GM21447 (cell line): ENCODE measurements around the gene OSBPL2.

ENCODE experiments used
- ATAC-seq: cut with Tn5 transposase; IDR thresholded peaks from one replicate; pipeline ENCODE4 v1.9.1; 2021; ENCODE audit not compliant: unreplicated experiment

Gene OSBPL2

DNA sequence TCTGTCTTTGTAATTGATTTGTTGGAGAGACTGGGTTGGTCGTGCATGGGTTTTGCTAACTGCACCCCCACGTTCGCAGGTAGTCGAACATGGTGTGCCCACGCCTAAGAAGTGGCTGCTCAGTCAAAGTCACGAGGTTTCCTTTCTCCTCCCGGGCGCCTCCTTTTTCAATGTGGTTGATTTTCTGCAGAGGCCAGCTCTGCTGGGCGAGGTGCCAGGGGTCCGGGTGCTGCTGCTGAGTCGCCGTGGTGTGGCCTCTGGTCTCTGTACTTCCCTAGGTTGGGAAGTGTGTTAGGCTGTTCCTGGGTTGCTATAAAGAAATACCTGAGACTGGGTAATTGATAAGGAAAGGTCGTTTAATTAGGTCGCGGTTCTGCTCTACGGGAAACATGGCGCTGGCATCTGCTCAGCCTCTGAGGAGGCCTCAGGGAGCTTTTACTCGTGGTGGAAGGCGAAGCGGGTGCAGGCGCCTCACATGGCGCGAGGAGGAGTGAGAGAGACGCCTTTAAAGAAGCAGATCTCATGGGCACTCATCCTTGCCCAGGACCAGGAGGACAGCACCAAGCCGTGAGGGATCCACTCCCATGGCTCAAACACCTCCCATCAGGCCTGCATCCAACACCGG lies 14.1 kb downstream of the OSBPL2 start:
- ATAC-seq: no peak

DNA sequence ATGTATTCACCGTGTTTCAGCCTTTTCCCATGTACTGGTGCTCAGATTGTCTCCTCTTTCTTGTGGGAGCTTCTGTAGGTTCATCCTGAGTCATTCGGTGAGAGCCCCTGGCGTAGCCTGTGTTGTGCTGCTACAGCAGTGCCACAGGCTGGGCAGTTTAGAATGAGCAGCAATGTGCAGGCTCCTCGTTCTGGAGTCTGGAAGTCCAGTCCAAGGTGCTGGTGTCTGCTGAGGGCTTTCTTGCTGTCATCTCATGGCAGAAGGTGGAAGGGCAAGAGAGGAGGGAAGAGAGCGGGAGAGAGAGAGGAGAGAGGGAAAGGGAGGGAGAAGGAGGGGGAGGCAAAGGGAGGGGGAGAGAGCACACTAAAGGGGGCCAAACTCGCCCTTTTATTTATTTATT lies 15.1 kb downstream of the OSBPL2 start:
- no peak for ATAC-seq

DNA sequence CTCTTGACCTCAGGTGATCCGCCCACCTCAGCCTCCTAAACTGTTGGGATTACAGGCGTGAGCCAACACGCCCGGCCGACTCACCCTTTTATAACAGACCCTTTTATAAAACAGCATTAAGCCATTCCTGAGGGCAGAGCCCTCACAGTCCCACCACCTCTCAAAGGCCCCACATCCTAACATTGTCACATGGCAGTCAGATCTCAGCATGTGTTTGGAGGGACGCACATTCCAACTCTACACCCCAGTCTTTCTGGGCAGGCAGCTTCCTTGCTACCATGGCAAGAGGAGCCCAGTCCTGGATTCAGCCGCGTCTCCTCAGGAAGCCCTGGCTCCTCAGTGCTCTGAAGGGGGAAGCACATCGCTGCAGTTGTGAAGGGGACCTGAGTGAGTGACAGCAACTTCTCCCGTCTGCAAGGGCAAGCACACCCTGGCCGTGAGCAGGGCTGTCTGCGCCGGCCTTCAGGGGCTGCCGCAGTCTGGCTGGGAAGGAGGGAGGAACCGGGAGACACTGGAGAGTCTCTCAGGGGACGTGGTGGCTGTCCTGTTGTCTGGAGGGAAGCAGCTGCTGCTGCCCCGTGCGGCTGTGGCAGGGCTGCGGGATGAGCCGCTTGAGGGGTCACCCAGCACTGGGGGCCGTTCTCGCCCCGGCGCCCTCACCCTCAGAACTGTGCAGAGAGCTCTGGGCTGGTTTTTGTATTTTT lies 15.9 kb downstream of the OSBPL2 start:
- no peak for ATAC-seq

DNA sequence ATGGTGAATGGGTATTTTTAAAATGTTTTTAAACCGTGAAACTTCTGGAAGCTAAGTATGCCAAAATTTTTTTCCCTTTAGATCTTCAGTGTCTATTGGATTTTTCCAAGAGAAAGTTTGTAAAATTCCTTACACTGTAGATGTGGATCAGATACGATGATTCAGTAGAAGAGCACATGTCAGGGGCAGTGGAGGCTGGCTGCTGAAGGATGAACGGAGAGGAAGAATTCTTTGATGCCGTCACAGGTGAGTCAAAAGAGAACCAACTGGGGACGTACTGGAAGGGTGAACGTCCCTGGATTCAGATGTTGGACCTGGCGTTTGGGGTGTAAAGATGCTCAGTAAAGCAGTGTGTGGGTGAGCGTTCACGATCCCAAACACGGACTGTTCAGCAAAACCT lies 17.7 kb downstream of the OSBPL2 start:
- no peak for ATAC-seq

DNA sequence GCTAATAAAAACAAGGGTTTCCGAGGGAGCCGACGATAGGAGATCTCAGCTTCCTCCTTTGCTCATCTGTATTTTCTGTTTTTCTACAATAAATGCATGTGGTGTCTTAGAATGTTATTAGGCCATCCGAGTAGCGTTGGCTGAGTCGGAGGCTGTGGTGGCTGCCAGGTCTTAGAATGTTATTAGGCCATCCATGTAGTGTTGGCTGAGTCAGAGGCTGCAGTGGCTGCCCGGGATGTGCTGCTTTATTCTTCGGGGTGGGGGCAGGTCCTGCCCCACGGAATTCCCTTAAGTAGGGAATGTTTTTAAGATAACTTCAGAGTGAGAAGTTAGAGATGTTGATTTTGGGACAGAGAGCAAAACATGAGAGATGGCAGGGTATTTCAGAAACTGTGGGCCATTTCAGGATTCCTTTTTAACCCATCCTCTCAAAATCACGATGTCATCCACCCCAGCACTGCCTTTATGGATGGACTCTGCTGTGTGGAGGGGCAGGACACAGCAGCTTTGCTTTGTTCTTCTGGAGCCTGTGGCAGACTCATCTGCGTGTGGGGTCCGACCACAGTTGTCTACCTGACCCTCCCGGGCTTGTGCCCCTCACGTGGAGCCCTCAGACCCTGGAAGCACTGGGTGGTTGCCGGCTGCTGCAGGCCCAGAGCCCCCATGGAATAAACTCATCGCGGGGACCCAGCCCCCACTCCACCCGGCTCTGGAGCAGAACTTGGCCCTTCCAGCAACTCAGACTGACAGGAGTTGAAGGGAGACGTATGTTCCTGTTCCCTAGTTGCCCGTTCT lies 20.4 kb downstream of the OSBPL2 start:
- no peak for ATAC-seq

DNA sequence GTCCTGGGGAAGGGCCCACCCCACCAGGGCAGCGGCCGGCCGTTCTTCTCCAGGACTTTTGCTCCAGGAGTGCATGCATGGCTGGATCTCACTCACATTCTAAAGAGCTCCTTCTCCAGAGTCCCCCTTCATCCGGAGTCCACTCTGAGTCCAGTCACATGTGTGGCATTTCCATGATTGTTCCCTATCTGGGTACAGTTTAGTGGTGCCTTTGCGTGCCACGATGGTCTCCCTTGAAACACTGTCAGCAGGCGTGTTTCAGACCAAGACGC lies 20.9 kb downstream of the OSBPL2 start:
- ATAC-seq: no peak

DNA sequence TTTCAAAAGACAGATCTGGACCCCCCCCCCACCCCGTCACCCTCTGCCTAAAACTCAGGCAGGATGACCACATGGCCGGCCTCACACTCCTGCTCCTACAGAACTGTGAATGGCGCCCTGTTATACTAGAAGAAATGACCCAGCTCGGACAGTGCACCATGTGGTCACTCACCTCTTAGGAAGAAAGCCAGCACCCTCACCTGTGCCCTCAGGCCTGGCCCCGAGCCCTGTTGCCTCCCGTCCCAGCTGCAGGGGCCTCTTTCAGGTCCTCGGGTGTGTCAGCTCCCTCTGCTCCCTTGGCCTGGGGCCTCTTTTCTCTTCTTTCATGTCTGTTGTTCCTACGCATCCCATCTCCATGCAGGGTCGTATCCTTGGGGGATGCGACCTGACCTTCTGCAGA lies 23.7 kb downstream of the OSBPL2 start:
- no peak for ATAC-seq

DNA sequence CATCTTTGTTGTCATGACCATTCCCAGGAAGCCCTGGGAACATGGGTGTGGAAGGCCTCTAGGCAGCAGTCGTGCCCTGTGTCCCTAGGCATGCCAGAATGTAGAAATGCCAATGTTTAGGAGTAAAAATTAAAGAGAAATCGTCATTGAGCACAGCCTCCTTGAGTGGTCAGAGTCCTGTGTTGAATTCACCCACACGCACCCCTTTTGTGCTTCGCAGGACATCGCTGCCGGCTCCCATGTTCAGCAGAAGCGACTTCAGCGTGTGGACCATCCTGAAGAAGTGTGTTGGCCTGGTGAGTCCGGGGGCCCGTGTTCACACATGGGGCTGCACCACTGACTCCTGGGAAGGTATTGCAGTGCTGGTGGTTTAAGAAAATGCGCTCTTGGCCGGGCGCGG lies 25.1 kb downstream of the OSBPL2 start:
- ATAC-seq: no peak

DNA sequence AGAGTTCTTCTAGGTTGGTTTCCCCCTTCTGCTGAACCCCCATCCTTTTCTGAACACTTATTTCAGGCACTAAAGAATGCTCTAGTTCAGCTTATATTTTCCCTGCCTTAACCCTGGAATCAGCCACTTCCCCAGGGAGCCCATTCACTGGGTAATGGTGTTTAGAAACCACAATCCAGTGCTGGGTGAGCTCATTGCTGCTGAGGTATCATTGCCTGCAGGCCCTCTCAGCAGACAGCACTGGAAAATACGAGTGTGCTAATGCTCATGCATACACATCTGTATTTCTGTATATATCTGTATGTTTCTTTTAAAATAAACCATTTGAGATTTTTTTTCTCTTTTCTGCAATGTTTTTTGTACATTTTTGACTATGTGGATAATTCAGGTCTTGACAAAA lies 27.0 kb downstream of the OSBPL2 start:
- no peak for ATAC-seq

DNA sequence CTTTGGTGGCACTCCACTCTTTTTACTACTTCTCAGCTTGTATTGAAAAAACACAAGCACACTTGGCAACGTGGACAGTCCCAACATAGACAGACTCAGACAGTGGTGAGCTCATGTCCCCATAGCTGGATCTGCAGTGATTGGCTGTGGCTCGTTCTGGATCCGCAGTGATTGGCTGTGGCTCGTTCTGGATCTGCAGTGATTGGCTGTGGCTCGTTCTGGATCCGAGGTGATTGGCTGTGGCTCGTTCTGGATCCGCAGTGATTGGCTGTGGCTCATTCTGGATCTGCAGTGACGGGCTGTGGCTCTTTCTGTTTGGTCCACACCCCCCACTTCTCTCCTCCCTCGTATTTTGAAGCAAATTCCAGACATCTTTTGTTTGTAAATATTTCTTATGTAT lies 28.0 kb downstream of the OSBPL2 start:
- ATAC-seq: no peak

DNA sequence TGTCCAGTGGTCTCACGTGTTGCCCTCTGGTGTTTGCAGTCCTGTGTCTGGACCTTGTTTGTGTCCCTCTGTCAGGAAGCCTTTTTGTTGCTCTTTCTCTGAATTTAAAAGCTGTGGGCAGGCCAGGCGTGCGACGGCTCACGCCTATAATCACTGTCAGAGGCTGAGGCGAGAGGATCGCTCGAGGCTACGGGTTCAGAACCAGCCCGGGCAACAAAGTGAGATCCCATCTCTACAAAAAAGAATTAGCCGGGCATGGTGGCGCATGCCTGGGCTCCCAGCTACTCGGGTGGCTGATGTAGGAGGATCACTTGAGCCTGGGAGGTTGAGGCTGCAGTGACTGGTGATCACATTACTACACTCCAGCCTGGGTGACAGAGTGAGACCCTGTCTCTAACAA lies 28.5 kb downstream of the OSBPL2 start:
- no peak for ATAC-seq

DNA sequence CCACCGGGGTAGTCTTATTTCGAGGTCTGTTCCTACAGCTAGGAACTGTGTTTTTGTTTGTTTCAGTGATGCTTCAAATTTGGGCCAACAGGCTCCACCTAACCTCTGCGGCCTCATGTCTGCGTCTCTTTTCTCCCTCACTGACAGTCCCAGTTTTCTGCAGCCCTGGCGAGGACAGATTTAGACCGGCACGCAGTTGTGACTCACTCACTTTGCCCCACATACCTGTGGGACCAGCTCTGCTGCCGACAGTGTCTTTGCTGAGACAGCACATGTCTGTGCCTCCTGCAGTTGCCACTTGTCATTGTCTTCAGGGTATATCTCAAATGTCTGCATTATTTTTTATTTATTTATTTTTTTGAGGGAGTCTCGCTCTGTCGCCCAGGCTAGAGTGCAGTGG lies 29.2 kb downstream of the OSBPL2 start:
- no peak for ATAC-seq

DNA sequence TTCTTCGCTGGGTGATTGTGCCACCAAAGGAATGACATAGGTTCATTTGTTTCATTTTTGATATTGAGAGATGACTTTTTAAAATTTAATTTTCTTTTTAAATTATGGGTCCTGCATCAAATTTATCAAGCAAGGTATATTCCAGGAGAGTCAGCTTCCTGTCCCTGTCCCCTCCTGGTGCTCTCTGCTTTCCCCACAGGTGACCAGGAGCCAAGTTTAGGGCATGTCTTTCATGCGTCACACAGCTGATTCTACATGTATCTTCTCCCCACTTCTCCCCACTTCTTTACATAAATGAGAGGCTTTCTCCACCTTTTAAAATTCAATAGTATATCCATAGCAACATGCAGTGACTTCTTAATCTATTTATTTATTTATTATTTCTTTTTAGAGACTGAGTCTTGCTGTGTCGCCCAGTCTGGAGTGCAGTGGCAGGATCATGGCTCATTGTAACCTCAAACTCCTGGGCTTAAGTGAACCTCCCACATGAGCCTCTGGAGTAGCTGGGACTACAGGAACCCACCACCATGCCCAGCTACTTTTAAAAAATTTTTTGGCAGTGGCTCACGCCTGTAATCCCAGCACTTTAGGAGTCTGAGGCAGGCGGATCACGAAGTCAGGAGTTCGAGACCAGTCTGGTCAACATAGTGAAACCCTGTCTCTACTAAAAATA lies 30.0 kb downstream of the OSBPL2 start:
- ATAC-seq: no peak

DNA sequence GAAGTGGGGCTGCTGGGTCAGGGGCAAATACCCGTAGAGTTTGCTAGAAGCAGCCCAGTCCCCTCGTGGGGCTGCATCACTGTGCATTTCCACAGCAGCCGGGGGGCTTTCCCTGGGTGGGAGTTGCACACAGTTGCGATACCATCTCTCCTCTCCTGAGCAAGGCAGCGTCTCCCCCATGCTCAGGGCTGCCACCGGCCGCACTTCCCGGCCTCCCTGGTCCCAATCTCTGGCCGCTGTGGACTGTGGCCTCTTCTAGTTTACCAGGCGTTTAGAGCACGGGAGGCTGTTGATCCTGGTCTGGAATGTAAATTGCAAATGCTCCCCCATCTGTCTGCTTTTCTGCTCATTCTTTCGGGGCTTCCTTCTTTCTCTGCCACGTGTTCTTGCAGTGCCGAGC lies 31.1 kb downstream of the OSBPL2 start:
- ATAC-seq: no peak

DNA sequence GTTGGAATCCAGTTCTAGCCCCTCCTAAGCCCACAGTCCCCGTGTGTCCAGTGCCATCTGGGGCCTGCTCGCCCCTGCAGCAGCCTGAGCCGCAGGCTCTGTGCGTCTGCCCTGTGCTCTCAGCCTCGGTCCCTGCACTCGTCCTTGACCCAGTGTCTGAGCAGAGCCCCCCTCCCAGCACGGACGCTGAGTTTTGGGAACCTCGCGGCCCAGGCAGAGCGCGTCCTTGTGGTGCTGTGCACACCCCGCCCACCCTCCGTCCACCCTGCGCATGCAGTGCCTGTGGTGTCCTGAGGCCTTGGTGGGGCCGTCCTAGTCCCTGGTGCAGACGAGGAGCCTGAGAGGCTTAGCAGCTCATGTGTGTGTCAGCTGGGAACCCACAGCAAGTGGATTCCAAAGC lies 31.6 kb downstream of the OSBPL2 start:
- no peak for ATAC-seq

DNA sequence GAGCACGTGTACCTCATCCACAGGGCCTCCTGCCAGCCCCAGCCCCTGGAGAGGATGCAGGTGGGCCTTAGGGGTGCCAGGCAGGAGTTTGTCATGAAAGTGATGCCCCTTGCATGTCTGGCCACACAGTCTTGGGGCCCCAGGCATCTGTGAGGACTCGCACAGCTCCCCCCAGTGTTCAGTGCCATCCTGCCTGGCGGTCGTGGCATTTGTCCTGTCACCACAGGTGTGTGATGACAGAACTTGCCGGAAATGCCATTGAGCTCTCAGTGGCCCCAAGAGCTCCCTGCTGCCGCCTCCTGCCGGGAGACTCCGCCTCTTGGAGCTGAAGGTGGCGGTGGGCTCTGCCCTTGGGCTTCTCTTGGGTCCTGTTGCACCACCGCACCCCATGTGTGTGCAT lies 33.9 kb downstream of the OSBPL2 start:
- ATAC-seq: no peak

DNA sequence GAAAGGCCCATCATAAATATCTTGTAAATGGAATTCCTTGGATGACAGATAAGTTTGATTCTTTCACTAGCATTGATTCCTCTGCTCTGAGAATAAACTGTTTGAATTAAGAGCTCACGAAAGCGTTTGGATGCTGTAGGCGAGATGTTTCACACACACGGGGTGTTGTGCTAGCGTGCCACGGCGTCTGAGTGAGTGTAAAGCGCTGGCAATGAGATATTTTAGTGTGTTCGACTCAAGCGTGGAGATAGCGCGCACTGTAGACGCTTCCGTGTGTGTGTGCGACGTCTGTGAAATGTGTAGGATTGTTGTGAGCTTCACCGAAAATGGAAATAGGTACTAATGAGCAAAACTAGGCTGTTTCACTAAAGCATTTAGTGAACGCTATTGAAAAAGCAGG lies 35.1 kb downstream of the OSBPL2 start:
- ATAC-seq: no peak

DNA sequence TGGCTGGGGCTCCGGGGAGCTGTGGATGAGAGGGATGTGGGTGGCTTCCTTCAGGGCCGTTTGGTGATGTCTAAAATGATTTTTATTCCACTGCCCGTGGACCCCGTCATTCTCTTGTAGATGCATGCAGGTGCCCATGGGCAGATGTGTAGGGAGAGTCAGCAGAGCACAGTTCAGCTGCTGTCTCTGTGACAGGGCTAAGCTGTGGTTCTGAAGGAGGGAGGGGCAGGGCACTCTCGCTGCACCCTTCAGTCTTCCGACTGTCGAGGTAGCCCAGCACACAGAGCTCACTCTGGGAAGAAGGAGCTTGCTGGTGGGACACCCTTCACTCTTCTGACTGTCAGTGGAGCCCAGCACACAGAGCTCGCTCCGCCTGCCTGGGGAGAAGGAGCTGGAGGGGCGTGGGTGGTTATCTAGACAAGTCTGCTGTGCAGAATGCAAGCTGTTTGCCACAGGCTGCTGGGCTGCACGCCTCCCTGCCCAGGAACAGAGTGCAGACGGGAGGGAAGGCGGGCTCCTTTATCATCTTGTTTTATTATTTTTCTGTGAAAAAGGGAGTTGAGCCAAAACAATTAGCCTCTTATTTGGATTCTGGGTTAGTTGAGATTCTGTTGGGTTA lies 36.1 kb downstream of the OSBPL2 start:
- no peak for ATAC-seq

DNA sequence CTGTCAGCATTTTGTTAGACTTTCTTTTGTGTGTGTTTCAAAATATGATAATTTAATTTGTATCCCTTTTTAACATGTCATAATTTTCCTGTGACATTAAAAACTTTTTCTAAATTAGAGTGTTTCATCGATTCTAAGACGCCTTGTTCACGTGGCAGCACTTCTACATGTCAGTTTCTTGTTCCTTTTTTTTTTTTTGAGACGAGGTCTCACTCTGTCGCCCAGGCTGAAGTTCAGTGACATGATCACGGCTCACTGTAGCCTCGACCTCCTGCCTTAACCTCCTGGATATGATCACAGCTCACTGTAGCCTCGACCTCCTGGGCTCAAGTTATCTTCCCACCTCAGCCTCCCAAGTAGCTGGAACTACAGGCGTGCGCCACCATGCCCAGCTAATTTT lies 36.9 kb downstream of the OSBPL2 start:
- no peak for ATAC-seq

DNA sequence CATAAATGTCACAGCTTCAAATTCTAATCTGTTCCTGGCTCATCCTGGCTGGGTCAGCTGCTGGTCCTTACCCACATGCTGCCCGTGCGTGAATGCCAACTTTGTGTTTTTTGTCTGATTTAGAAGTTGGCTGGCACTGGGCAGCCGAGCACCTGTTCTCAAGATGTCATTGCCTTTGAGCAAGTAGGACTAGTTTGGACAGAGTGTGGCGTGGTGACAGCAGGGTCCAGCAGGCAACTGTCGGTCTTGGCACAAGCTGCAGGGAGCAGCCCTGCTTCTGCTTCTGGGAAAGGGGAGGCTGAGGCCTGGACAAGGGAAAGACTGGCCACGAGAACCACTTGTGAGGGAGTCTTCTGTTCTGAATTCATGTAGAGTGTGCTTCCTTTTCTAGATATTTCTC lies 38.1 kb downstream of the OSBPL2 start:
- no peak for ATAC-seq

DNA sequence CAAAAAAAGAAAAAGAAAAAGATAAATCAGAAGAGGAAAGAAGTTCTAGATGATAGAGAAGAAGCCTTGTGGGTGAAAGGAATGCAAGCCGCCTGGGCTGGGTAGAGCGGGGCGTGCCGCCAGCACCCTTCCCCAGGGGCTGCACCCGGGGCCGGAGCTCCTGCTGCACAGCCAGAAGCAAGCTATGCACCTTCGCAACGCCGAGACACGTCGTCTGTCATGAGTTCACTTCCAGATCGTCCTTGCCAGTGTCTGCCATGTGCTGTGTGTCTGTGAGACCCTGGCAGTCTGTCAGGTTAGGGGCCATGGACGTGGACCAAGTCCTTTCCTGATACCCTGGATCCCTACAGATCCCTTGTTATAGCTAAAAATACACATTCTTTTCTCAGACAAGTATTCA lies 38.9 kb downstream of the OSBPL2 start:
- no peak for ATAC-seq

DNA sequence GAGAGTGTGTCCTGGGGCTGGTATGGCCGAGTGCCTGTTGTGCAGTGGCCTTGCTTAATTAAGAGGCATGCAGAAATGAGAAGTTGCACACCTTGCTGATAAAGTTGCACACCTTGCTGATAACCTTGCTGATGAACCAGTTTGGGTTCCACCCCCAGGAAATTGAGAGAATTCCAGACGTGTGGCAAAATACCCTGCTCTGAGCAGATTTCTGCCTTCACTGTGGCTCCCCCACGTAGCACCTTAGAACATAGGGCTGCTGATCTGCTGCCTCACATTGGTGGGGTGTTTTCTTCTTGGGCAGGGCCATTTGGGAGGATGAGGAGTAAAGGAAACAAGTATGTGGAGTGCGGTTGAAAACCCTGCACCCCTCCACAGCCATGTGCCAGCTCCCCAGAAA lies 42.0 kb downstream of the OSBPL2 start:
- no peak for ATAC-seq
